Measurements from ENCODE around the gene RILPL1.

GRCh38 chr12:123479442-123480180, 53.9 kb downstream of the RILPL1 start:
- TF ChIP-seq, protein P1, sequence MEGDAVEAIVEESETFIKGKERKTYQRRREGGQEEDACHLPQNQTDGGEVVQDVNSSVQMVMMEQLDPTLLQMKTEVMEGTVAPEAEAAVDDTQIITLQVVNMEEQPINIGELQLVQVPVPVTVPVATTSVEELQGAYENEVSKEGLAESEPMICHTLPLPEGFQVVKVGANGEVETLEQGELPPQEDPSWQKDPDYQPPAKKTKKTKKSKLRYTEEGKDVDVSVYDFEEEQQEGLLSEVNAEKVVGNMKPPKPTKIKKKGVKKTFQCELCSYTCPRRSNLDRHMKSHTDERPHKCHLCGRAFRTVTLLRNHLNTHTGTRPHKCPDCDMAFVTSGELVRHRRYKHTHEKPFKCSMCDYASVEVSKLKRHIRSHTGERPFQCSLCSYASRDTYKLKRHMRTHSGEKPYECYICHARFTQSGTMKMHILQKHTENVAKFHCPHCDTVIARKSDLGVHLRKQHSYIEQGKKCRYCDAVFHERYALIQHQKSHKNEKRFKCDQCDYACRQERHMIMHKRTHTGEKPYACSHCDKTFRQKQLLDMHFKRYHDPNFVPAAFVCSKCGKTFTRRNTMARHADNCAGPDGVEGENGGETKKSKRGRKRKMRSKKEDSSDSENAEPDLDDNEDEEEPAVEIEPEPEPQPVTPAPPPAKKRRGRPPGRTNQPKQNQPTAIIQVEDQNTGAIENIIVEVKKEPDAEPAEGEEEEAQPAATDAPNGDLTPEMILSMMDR (IDR thresholded peaks at IDR 0.05), result no peak
- no peak for TF ChIP-seq ZFX (IDR thresholded peaks at IDR 0.05; ENCODE audit: borderline replicate concordance)
